Activated naive CD4-positive, alpha-beta T cell treated with anti-CD3 and anti-CD28 coated beads, Interleukin-2, amount 10 ng/mL, durations not matched to agents 7 days and 5 days (primary cell): ENCODE measurements around the gene FHL2.

Experiments
- CTCF ChIA-PET: fragments of 350-600 bp; sonication (Branson Sonifier 250); formaldehyde crosslinking; loops from one replicate; lab custom pipeline; 2021; ENCODE audit warnings: antibody characterized with exemption; lab: Charles Lee
- DNase-seq: peaks from one replicate; pipeline ENCODE4 v3.0.0-alpha.2; 2020
- H3K27ac Mint-ChIP-seq: one replicate; pipeline ENCODE4 v1.8.0; 2021; ENCODE audit warnings: mild to moderate bottlenecking, moderate library complexity, mixed read lengths
- H3K27me3 Mint-ChIP-seq: one replicate; pipeline ENCODE4 v1.8.0; 2021; ENCODE audit warnings: mild to moderate bottlenecking, mixed read lengths
- H3K36me3 Mint-ChIP-seq: one replicate; pipeline ENCODE4 v1.8.0; 2021; ENCODE audit warnings: mixed read lengths
- H3K4me1 Mint-ChIP-seq: one replicate; pipeline ENCODE4 v1.8.0; 2021; ENCODE audit warnings: mixed read lengths
- H3K4me3 Mint-ChIP-seq: one replicate; pipeline ENCODE4 v1.8.0; 2021; ENCODE audit warnings: mild to moderate bottlenecking, moderate library complexity, mixed read lengths
- H3K9me3 Mint-ChIP-seq: one replicate; pipeline ENCODE4 v1.8.0; 2021; ENCODE audit warnings: mixed read lengths

The FHL2 gene

DNA sequence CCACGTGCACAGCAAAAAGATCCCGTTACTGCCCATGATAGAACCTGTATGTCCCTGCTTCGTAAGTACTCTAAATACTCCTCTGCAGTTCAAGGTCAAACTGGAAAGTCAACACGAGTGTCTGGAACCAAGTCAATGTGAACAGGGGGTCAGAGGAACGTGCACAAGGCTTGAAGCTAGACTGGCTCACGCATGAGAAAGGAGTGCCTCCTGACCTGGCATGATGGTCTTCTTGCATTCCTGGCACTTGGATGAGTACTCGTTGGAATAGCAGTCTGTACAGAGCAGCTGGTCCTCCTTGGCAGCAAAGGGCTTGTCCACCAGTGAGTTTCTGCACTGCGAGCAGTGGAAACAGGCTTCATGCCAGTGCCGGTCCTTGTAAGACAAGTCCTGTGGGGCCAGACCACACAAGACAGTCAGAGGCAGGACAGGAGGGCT lies 25.5 kb downstream of the FHL2 start:
- Mint-ChIP-seq H3K27ac (peak overlapping the region; percentile 71), H3K36me3 (no peaks in the 10 kb centered on the region), H3K4me3 (no peak overlapping the region), H3K9me3 (no peaks in the 10 kb centered on the region), H3K4me1 (peaks cover 17% of the 10 kb centered on the region), H3K27me3 (peaks cover 6% of the 10 kb centered on the region)
- no peak for DNase-seq
- CTCF ChIA-PET: interaction anchor here (1.3 kb wide), 1 partner anchor 145 kb away, joined by 4 read pairs; no protein-coding TSS in a partner anchor

DNA sequence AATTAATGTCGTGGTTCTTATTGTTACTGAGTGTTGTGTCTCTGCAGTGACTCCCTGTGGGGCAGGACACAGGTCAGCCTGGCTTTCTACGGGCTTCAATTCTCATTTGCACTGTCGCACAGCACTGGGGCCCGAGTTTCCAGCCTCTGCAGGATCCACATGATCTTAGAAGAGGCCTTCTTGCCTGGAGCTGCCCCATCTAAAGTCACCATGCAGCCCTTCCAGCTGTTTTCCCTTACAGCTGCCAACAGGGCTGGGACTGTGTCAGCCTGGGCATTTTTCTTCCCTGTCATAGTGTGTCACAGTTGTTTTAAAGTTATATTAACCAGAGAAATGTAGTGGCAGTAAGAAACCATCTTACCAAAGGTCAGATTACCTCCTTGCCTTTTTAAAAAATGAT lies 27.0 kb downstream of the FHL2 start:
- H3K9me3 Mint-ChIP-seq: no peaks in the 10 kb centered on the region
- peaks cover 17% of the 10 kb centered on the region for H3K4me1 Mint-ChIP-seq
- H3K27me3 Mint-ChIP-seq: peaks cover 6% of the 10 kb centered on the region
- no peak overlapping the region for H3K4me3 Mint-ChIP-seq
- no peak overlapping the region for H3K27ac Mint-ChIP-seq
- no peak for DNase-seq
- H3K36me3 Mint-ChIP-seq: no peaks in the 10 kb centered on the region
- CTCF ChIA-PET: interaction anchor here (0.8 to 1.2 kb wide), 2 partner anchors 22 to 150 kb away, joined by 3 to 4 read pairs; no protein-coding TSS in a partner anchor

DNA sequence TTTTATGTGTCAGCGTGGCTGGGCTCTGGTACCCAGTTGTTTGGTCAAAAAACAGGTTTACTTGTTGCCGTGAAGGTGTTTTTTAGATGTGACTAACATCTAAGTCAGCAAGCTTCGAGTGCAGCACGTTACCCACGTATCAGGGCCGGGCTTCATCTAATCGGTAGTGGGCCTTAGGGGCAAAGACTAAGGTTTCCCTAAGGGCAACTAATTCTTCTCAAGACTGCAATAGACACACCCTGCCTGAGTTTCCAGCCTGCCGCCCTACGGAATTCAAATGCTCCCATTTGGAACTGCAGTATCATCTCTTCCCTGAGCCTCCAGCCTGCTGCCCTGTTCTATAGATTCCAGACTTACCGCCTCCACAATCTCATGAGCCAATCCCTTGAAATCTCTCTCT lies 27.7 kb downstream of the FHL2 start:
- CTCF ChIA-PET: interaction anchor here (0.8 to 1.3 kb wide), 4 partner anchors 22 to 150 kb away, joined by 3 to 7 read pairs (median 4); no protein-coding TSS in a partner anchor

DNA sequence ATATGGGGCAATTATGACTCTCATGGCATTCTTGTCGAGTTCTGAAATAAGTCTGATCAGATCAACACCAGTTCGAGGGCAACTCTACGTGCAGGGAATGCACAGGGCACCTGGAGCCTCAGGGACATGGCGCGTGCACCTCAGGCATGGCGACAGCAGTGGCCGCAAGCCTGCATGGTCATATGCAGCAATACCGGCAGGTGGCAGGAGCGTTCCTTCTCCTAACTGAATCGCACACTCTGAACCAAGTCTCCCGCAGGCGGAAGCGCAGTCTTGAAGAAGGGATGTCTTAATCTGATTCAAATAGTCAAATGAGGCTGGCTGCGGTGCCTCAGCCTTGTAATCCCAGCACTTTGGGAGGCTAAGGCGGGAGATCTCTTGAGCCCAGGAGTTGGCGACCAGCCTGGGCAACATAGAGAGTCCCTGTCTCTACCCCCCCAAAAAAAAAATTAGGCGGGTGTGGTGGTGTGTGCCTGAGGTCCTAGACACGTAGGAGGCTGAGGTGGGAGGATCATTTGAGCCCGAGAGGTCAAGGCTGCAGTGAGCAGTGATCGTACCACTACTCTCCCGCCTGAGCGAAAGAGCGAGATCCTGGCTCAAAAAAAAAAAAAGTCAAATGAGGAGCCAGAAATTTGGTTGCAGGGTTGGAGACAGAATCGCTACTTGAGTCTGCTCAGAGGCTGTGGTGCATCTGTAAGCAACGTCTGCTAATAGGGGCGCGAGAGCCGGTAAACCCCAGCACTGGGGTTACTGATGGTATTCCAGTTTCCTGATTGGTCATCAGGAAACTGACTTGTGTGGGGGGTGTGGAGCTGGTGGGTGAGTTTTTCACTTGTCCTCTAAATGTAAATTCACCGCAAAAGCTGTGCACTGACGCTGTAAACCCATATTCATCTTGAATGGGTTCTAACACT lies 28.8 kb downstream of the FHL2 start:
- peaks cover 17% of the 10 kb centered on the region for H3K4me1 Mint-ChIP-seq
- H3K9me3 Mint-ChIP-seq: no peaks in the 10 kb centered on the region
- H3K27me3 Mint-ChIP-seq: peaks cover 8% of the 10 kb centered on the region
- CTCF ChIA-PET: interaction anchor here (0.8 to 4.2 kb wide), 10 partner anchors 12 to 177 kb away, joined by 3 to 65 read pairs (median 4); partner anchors contain the start of gene C2orf49
- DNase-seq: peak; percentile 93
- no peaks in the 10 kb centered on the region for H3K36me3 Mint-ChIP-seq
- H3K4me3 Mint-ChIP-seq: no peak overlapping the region
- no peak overlapping the region for H3K27ac Mint-ChIP-seq

More for the DNA sequence above, 27.7 kb downstream of the FHL2 start:
- no peaks in the 10 kb centered on the region for H3K9me3 Mint-ChIP-seq
- peaks cover 6% of the 10 kb centered on the region for H3K27me3 Mint-ChIP-seq
- H3K36me3 Mint-ChIP-seq: no peaks in the 10 kb centered on the region
- DNase-seq: no peak
- H3K4me3 Mint-ChIP-seq: no peak overlapping the region
- peaks cover 17% of the 10 kb centered on the region for H3K4me1 Mint-ChIP-seq
- no peak overlapping the region for H3K27ac Mint-ChIP-seq

DNA sequence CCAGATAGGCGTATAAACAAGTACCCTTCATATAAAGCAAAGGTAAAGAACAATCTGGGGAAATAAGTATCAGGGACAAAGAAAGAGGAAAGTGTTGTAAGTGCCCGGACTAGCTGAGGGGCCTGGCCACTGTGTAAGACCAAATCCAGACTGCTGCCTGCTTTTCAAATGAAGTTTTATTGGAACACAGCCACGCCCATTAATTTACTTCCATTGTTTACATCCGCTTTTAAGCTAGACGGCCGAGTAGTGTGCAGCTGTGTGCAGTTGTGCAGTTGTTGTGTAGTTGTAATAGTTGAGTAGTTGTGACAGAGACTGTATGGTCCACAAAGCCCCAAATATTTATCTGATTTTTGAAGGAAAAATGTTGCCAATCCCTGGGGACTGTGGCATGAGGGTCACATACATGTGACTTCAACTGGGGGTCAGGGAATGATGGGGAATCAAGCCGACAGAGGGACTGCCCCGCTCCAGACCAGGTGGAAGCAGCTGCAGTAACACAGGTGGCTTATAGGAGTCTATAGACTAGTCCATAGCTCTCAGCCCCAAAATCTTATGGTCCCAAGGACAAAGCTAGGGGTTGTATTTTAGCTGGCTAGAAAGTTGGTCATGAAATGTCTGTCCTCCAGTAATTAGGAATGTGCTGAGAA lies 30.0 kb downstream of the FHL2 start:
- H3K4me1 Mint-ChIP-seq: peaks cover 14% of the 10 kb centered on the region
- H3K27ac Mint-ChIP-seq: no peak overlapping the region
- CTCF ChIA-PET: interaction anchor here (0.7 to 4.2 kb wide), 12 partner anchors 11 to 729 kb away, joined by 3 to 65 read pairs (median 4); partner anchors contain the start of gene C2orf49
- no peak for DNase-seq
- H3K36me3 Mint-ChIP-seq: no peaks in the 10 kb centered on the region
- H3K4me3 Mint-ChIP-seq: no peak overlapping the region
- peaks cover 11% of the 10 kb centered on the region for H3K27me3 Mint-ChIP-seq
- no peaks in the 10 kb centered on the region for H3K9me3 Mint-ChIP-seq

DNA sequence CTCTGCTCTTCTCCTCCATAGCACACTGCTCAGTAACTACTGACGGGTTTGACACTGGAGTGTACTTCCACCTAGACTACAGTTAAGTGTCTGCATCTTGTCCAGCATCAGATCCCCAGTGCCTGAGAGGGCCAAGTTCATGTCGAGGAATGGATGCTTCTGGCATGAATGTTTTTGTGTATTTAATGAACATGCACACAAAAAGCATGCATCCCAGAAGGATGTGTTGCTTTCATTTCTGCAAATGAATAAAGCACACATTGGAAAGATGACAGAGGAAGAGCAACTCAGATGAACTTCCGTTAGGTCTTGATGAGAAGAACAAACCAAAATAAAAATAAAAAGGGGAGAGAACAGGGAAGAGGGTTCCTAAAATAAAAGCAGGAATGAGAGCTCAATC lies 33.6 kb downstream of the FHL2 start:
- Mint-ChIP-seq H3K4me1 (peaks cover 38% of the 10 kb centered on the region), H3K27ac (no peak overlapping the region)

DNA sequence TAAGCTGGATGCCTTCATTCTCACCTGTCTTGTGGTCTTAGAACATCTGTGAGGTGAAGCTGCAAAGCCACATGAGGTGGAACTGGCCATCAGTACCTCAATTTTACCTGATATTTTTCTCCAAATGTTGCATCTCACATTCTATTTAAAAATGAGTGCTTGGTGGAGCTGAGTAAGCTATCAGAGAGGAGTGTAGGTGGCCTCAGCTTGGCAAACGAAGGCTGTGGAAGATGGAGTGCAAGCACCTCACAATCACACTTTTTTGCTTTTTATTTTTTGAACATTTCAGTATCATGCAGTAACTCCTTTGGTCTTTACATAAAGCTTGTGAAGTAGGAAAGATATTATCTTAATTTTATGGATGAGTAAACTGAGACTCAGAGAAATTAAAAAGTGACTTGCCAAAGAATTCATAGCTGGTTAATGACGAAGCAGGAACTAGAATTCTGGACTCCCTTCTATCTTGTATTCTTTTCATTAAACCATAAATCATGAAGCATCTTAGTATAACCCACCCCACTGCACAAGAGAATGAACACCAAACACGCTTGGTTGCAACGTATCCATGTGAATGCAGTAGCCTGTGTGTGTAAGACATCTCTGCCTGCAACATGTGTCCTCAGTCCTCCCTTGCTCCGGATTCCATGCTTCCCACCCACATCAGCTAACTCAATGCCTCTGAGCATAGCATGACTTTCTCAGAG lies 34.3 kb downstream of the FHL2 start:
- no peaks in the 10 kb centered on the region for H3K9me3 Mint-ChIP-seq
- H3K36me3 Mint-ChIP-seq: peaks cover 11% of the 10 kb centered on the region
- CTCF ChIA-PET: interaction anchor here (2.0 kb wide), 1 partner anchor 154 kb away, joined by 7 read pairs; no protein-coding TSS in a partner anchor
- peaks cover 32% of the 10 kb centered on the region for H3K4me1 Mint-ChIP-seq
- no peak for DNase-seq
- no peak overlapping the region for H3K27ac Mint-ChIP-seq
- H3K4me3 Mint-ChIP-seq: no peak overlapping the region
- H3K27me3 Mint-ChIP-seq: peaks cover 6% of the 10 kb centered on the region

More for the DNA sequence above, 33.6 kb downstream of the FHL2 start:
- Mint-ChIP-seq H3K36me3 (peaks cover 7% of the 10 kb centered on the region), H3K4me3 (no peak overlapping the region), H3K9me3 (no peaks in the 10 kb centered on the region), H3K27me3 (peaks cover 11% of the 10 kb centered on the region)
- CTCF ChIA-PET: no interaction called here
- no peak for DNase-seq

DNA sequence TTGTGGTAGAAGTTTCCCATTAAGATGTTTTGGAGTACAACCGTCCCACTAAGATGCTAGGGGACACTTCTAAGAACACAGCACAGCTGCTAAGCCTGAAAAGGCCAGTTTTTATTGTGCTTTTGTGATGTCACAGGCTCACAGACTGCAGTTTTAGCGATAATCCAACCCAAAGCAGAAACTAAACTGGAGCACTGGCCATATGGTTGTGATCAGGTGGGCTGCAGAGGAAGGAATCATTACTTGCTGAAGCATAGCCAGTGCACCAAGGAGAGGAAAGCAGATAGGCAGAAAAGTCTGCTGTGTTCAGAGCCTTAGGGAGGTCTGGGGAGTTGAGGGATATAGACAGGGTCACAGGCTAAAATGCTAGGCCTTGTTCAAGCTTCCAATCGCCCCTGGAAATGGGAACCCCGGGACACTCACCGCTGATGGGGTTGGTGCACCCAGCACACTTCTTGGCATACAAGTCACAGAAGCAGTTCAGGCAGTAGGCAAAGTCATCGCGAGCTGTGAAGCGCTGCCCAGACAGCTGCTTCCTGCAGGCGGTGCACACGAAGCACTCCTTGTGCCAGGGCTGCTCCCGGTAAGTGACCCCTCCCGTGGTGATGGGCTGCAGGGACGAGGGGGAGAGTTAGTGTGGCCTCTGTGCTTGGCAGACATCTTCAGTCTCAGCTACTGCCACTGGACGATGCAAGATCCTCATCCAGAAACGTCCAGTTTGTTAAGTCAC lies 35.8 kb downstream of the FHL2 start:
- Mint-ChIP-seq H3K4me1 (peaks cover 31% of the 10 kb centered on the region), H3K9me3 (no peaks in the 10 kb centered on the region), H3K4me3 (no peak overlapping the region), H3K36me3 (peaks cover 18% of the 10 kb centered on the region), H3K27ac (no peak overlapping the region), H3K27me3 (peaks cover 5% of the 10 kb centered on the region)
- no peak for DNase-seq
- CTCF ChIA-PET: interaction anchor here (0.8 to 2.3 kb wide), 3 partner anchors 156 to 181 kb away, joined by 3 to 7 read pairs (median 7); no protein-coding TSS in a partner anchor

DNA sequence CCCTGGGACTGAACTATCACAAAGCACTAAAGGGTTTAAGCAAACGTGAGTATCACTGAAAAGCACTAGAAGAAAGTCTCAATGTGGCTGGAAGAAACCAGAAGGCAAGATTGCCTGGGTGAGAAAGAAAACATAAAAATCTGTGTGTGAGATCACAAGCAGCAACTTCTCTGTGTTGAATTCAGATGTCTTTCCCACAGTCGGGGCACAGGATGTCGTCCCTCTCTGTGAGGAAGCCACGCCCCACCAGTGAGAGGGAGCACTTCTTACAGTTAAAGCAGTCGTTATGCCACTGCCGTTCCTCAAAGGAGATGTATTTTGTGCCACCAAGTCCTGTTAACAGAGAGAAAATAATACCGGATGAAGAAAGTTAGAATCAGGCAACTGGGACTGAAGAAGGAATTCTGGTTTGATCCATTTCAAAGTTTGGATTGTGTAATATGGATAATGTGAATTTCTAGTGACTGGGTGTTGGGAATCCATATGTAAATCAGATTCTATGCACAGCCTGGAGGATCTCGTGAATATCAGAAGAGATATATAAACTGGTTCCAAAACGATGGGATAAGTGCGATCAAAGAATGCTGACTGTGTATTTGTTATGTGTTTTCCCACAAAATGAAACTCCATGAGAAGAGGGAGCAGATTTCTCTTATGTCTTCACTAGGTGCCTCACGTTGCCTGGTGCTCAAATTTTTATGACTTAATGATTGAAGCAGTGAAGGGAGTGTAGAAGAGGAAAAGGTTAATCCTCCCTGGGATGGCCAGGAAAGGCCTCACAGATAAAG lies 37.6 kb downstream of the FHL2 start:
- Mint-ChIP-seq H3K27me3 (peaks cover 5% of the 10 kb centered on the region), H3K4me1 (peaks cover 31% of the 10 kb centered on the region), H3K4me3 (no peak overlapping the region), H3K27ac (peak overlapping the region; percentile 4), H3K9me3 (peaks cover 5% of the 10 kb centered on the region), H3K36me3 (peaks cover 30% of the 10 kb centered on the region)
- peak; percentile 70 for DNase-seq
- CTCF ChIA-PET: interaction anchor here (1.0 to 2.3 kb wide), 2 partner anchors 17 to 160 kb away, joined by 3 to 7 read pairs; no protein-coding TSS in a partner anchor

DNA sequence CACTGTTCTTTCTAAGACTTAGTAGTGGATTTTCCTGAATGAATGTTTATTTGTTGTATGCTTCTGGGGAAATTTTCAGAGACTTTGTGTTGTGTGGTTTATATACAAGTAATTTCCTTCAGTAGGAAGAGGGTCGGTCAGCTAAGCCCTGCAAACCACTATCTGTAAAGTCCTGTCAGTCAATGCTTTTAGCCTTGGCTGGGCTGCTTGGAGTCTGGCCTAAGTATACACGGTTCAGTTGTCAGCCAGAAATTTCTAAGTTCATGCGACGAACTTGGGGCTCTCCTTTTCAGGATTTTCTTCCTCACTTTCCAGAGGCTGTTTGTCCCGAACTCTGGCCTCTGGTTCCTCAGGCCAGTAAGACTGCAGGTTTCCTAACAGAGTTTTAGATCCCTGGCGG lies 40.3 kb downstream of the FHL2 start:
- peaks cover 5% of the 10 kb centered on the region for H3K9me3 Mint-ChIP-seq
- H3K4me1 Mint-ChIP-seq: peaks cover 29% of the 10 kb centered on the region
- DNase-seq: no peak
- CTCF ChIA-PET: no interaction called here
- H3K36me3 Mint-ChIP-seq: peaks cover 44% of the 10 kb centered on the region
- no peaks in the 10 kb centered on the region for H3K27me3 Mint-ChIP-seq
- H3K27ac Mint-ChIP-seq: no peak overlapping the region
- H3K4me3 Mint-ChIP-seq: no peak overlapping the region

DNA sequence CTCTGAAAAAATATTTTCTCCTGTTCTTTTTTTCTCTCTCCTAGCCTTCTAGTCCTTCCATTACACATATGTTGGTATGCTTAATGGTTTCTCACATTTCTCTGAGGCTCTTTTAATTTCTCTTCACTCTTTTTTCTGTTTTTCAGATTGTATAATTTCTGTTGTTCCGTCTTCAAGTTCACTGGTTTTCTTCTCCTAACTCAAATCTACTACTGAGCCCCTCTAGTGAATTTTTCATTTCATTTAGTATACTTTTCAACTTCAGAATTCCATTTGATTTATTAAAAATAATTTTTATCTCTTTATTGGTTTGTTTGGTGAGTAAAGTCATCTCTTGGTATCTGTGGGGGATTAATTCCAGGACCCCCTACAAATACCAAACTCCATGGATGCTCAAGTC lies 41.7 kb downstream of the FHL2 start:
- Mint-ChIP-seq H3K4me1 (peaks cover 15% of the 10 kb centered on the region), H3K36me3 (peaks cover 51% of the 10 kb centered on the region), H3K9me3 (peaks cover 5% of the 10 kb centered on the region), H3K4me3 (no peak overlapping the region), H3K27ac (no peak overlapping the region), H3K27me3 (no peaks in the 10 kb centered on the region)
- DNase-seq: no peak
- CTCF ChIA-PET: interaction anchor here (1.0 kb wide), 1 partner anchor 12 kb away, joined by 3 read pairs; no protein-coding TSS in a partner anchor

DNA sequence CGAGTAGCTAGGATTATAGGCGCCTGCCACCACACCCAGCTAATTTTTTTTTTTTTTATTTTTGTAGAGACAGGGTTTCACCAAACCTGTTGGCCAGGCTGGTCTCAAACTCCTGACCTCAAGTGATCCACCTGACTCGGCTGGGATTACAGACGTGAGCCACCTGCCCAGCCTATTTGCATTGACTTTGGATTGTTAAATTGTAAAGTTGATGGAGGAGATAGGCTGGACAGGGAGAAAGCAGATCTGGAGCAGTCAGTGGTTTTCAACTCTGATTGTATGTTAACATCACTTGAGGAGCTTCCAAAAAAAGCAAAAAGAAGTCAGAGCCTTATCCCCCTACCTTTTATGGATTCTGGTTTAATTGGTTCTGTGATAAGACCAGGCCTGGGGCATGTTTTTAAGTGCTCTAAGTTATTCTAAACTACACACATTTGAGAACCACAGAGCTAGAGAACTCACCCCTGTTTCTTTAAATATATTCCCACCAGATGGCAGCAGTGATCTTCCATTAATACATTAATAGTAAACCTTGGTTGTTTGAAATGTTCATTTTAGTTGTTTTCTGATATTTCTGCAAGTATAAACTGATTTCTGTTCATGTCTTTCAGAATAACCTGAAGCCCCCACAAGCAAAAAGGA lies 54.0 kb downstream of the FHL2 start:
- Mint-ChIP-seq H3K27me3 (no peaks in the 10 kb centered on the region), H3K4me1 (peaks cover 5% of the 10 kb centered on the region), H3K9me3 (no peaks in the 10 kb centered on the region), H3K27ac (no peak overlapping the region), H3K36me3 (peaks cover 42% of the 10 kb centered on the region), H3K4me3 (no peak overlapping the region)
- DNase-seq: no peak
- CTCF ChIA-PET: interaction anchor here (0.7 to 2.8 kb wide), 6 partner anchors 9 to 176 kb away, joined by 3 to 7 read pairs (median 4); no protein-coding TSS in a partner anchor
